Smooth muscle cell (in vitro differentiated cells): ENCODE data around the gene THOP1. TPM values are rescaled to one million over a fixed set of nuclear protein-coding genes. Genes with fewer than 3 reads are reported as not detected.

Experiments
- DNase-seq: peaks from one replicate; lab custom pipeline; 2025; ENCODE audit not compliant: unreplicated experiment; lab: John Stamatoyannopoulos, UW
- H2AFZ ChIP-seq: fragments of 200-600 bp; sonication (generic); 2 replicates; pipeline ENCODE4 v1.6.0; 2016; ENCODE audit warnings: antibody characterized with exemption, low read depth, mild to moderate bottlenecking
- H3F3A ChIP-seq: fragments of 200-600 bp; sonication (generic); 2 replicates; pipeline ENCODE4 v1.6.0; 2017; ENCODE audit warnings: antibody characterized with exemption, low read depth
- H3K27ac ChIP-seq: fragments of 200-600 bp; sonication (generic); 2 replicates; pipeline ENCODE4 v1.5.1; 2016; ENCODE audit warnings: low read depth, mild to moderate bottlenecking
- H3K27me3 ChIP-seq: fragments of 200-600 bp; sonication (generic); 2 replicates; pipeline ENCODE4 v1.6.1; 2016; ENCODE audit warnings: low read depth, mild to moderate bottlenecking
- H3K36me3 ChIP-seq: fragments of 200-600 bp; sonication (generic); 2 replicates; pipeline ENCODE4 v1.5.1; 2016; ENCODE audit warnings: low read depth
- H3K4me1 ChIP-seq: fragments of 200-600 bp; sonication (generic); 2 replicates; pipeline ENCODE4 v1.5.1; 2016; ENCODE audit warnings: low read depth
- H3K4me2 ChIP-seq: fragments of 200-600 bp; sonication (generic); 2 replicates; pipeline ENCODE4 v1.6.0; 2016; ENCODE audit warnings: mild to moderate bottlenecking
- H3K4me3 ChIP-seq: fragments of 200-600 bp; sonication (generic); 2 replicates; pipeline ENCODE4 v1.5.1; 2016; ENCODE audit warnings: mild to moderate bottlenecking
- H3K79me2 ChIP-seq: fragments of 200-600 bp; sonication (generic); 2 replicates; pipeline ENCODE4 v1.6.0; 2016; ENCODE audit warnings: low read depth, mild to moderate bottlenecking
- H3K9ac ChIP-seq: fragments of 200-600 bp; sonication (generic); 2 replicates; pipeline ENCODE4 v1.6.0; 2016; ENCODE audit warnings: low read depth
- H3K9me3 ChIP-seq: fragments of 200-600 bp; sonication (generic); replicated peaks from 2 replicates; pipeline ENCODE4 v1.5.1; 2016; ENCODE audit warnings: low read depth
- H4K20me1 ChIP-seq: fragments of 200-600 bp; sonication (generic); 2 replicates; pipeline ENCODE4 v1.6.0; 2016; ENCODE audit warnings: low read depth
- CTCF ChIP-seq: fragments of 200-600 bp; sonication (generic); IDR thresholded peaks from 2 replicates; pipeline ENCODE4 v1.5.1; 2017; ENCODE audit warnings: borderline replicate concordance, mild to moderate bottlenecking, antibody characterized with exemption; ENCODE audit not compliant: insufficient read depth, poor library complexity, severe bottlenecking
- WGBS: methylation state at CpG from one replicate; pipeline ENCODE4 v1.1.7; 2016; ENCODE audit warnings: low lambda C conversion rate; 5-methylcytosine and 5-hydroxymethylcytosine counted together
- polyA plus RNA-seq: library from polyadenylated mRNA; unstranded; fragments of >200 nt; fragmentation: Nextera tagmentation; extraction: Ambion mirVana; gene quantifications from 2 replicates; pipeline ENCODE4 v1.2.1, GENCODE V29; 2016
- total RNA-seq: library from RNA; depleted of rRNA; stranded (reverse); fragments of >200 nt; gene quantifications from 2 replicates; pipeline ENCODE4 v1.2.3, GENCODE V29; 2014

The THOP1 gene
- total and polyA plus RNA-seq, 2 experiments from 2014 or later, result 40.5 to 65.6 TPM

GRCh38 chr19:2764945-2765344, 20.4 kb upstream of the THOP1 start:
- Histone ChIP-seq H3K27me3 (no peaks in the 10 kb centered on the region), H3K9me3 (no peaks in the 10 kb centered on the region), H3K36me3 (no peaks in the 10 kb centered on the region), H3K4me1 (no peaks in the 10 kb centered on the region), H3K4me3 (no peak overlapping the region), H3F3A (no peaks in the 10 kb centered on the region), H4K20me1 (peaks cover 30% of the 10 kb centered on the region), H3K27ac (no peak overlapping the region), H3K4me2 (no peak overlapping the region), H2AFZ (no peak overlapping the region), H3K9ac (no peak overlapping the region), H3K79me2 (peaks cover 22% of the 10 kb centered on the region)
- TF ChIP-seq CTCF, result no peak
- no peak for DNase-seq
- WGBS, result 98% methylated on average over 20 of the region's 21 CpGs

GRCh38 chr19:2765376-2765775, 19.9 kb upstream of the THOP1 start:
- H3K9me3 ChIP-seq, result no peaks in the 10 kb centered on the region
- no peaks in the 10 kb centered on the region for H3K36me3 ChIP-seq
- WGBS, result 97% methylated on average over 15 of the region's 15 CpGs
- H3K27ac ChIP-seq, result no peak overlapping the region
- H3K4me1 ChIP-seq, result no peaks in the 10 kb centered on the region
- H3K9ac ChIP-seq, result no peak overlapping the region
- H3K4me2 ChIP-seq, result no peak overlapping the region
- no peak overlapping the region for H2AFZ ChIP-seq
- H3F3A ChIP-seq, result no peaks in the 10 kb centered on the region
- no peak for TF ChIP-seq CTCF
- no peaks in the 10 kb centered on the region for H3K27me3 ChIP-seq
- no peak for DNase-seq
- H3K79me2 ChIP-seq, result peaks cover 26% of the 10 kb centered on the region
- no peak overlapping the region for H3K4me3 ChIP-seq
- peaks cover 34% of the 10 kb centered on the region for H4K20me1 ChIP-seq

GRCh38 chr19:2766594-2767372, 18.5 kb upstream of the THOP1 start:
- Histone ChIP-seq H3K9me3 (no peaks in the 10 kb centered on the region), H2AFZ (no peak overlapping the region), H3K27ac (no peak overlapping the region), H3F3A (no peaks in the 10 kb centered on the region), H4K20me1 (peaks cover 48% of the 10 kb centered on the region), H3K4me1 (no peaks in the 10 kb centered on the region), H3K9ac (no peak overlapping the region), H3K79me2 (peaks cover 40% of the 10 kb centered on the region), H3K4me2 (no peak overlapping the region), H3K36me3 (no peaks in the 10 kb centered on the region), H3K27me3 (no peaks in the 10 kb centered on the region), H3K4me3 (no peak overlapping the region)
- TF ChIP-seq CTCF, result no peak
- DNase-seq, result no peak
- WGBS, result 98% methylated on average over 34 of the region's 35 CpGs

GRCh38 chr19:2767688-2768087, 17.6 kb upstream of the THOP1 start:
- WGBS, result 97% methylated on average over 19 of the region's 19 CpGs
- H3K9ac ChIP-seq, result no peak overlapping the region
- no peaks in the 10 kb centered on the region for H3K4me1 ChIP-seq
- no peaks in the 10 kb centered on the region for H3K27me3 ChIP-seq
- H3K4me3 ChIP-seq, result no peak overlapping the region
- H3K9me3 ChIP-seq, result no peaks in the 10 kb centered on the region
- no peak overlapping the region for H3K4me2 ChIP-seq
- H3K36me3 ChIP-seq, result no peaks in the 10 kb centered on the region
- no peak overlapping the region for H3K27ac ChIP-seq
- no peaks in the 10 kb centered on the region for H3F3A ChIP-seq
- DNase-seq, result no peak
- H2AFZ ChIP-seq, result no peak overlapping the region
- no peak for TF ChIP-seq CTCF
- H3K79me2 ChIP-seq, result peaks cover 48% of the 10 kb centered on the region
- H4K20me1 ChIP-seq, result peaks cover 57% of the 10 kb centered on the region
